ENCODE measurements around the gene TMOD4.

GRCh38 chr1:151210830-151211229, 35.0 kb upstream of the TMOD4 start:
- no peak for TF ChIP-seq CTCF (IDR thresholded peaks at IDR 0.05; ENCODE audit: poor library complexity)
- no peak for TF ChIP-seq EZH2 (IDR thresholded peaks at IDR 0.05; ENCODE audit: borderline replicate concordance)
